Cerebellar cortex (tissue), 1 donor: ENCODE results near the gene IL1RAP.

Experiments used
- DNase-seq: peaks from one replicate; pipeline ENCODE4 v3.0.0-alpha.2; 2015; ENCODE audit warnings: low spot score

IL1RAP gene

GRCh38 chr3:190577225-190577624 is 63.3 kb downstream of the IL1RAP start:
- DNase-seq, result no peak

GRCh38 chr3:190579514-190580137 is 65.7 kb downstream of the IL1RAP start:
- DNase-seq, result no peak

- DNase-seq, result no peak
Observed at GRCh38 chr3:190580417-190580816, 66.5 kb downstream of the IL1RAP start.

GRCh38 chr3:190581041-190581541 is 67.2 kb downstream of the IL1RAP start:
- no peak for DNase-seq

GRCh38 chr3:190582667-190583066 is 68.8 kb downstream of the IL1RAP start:
- no peak for DNase-seq

GRCh38 chr3:190585805-190586630 is 72.1 kb downstream of the IL1RAP start:
- DNase-seq, result no peak

GRCh38 chr3:190586631-190587011 is 72.7 kb downstream of the IL1RAP start:
- no peak for DNase-seq

GRCh38 chr3:190588570-190588969 is 74.7 kb downstream of the IL1RAP start:
- DNase-seq, result no peak

GRCh38 chr3:190589326-190589725 is 75.4 kb downstream of the IL1RAP start:
- DNase-seq, result no peak

GRCh38 chr3:190591080-190591479 is 77.2 kb downstream of the IL1RAP start:
- DNase-seq, result no peak

GRCh38 chr3:190593075-190593474 is 79.2 kb downstream of the IL1RAP start:
- DNase-seq, result no peak

GRCh38 chr3:190594171-190594570 is 80.3 kb downstream of the IL1RAP start:
- DNase-seq, result no peak

GRCh38 chr3:190595179-190595795 is 81.4 kb downstream of the IL1RAP start:
- no peak for DNase-seq

GRCh38 chr3:190595807-190596206 is 81.9 kb downstream of the IL1RAP start:
- no peak for DNase-seq

GRCh38 chr3:190596349-190597285 is 82.7 kb downstream of the IL1RAP start:
- no peak for DNase-seq

- DNase-seq, result no peak
Observed at GRCh38 chr3:190597291-190597690, 83.4 kb downstream of the IL1RAP start.

- no peak for DNase-seq
Observed at GRCh38 chr3:190601622-190602021, 87.7 kb downstream of the IL1RAP start.

- DNase-seq, result no peak
Observed at GRCh38 chr3:190605385-190605784, 91.5 kb downstream of the IL1RAP start.

- no peak for DNase-seq
Observed at GRCh38 chr3:190606596-190606995, 92.7 kb downstream of the IL1RAP start.

- no peak for DNase-seq
Observed at GRCh38 chr3:190607021-190607420, 93.1 kb downstream of the IL1RAP start.

GRCh38 chr3:190608850-190609589 is 95.1 kb downstream of the IL1RAP start:
- no peak for DNase-seq
